ENCODE measurements around the gene PHACTR2. TPM values are rescaled to one million over a fixed set of nuclear protein-coding genes. Genes with fewer than 3 reads are reported as not detected.

Gene PHACTR2
- total and polyA plus RNA-seq, 2 of the 13 experiments (the other 11 are each of a cell fraction or from before 2014, with no cell fraction given): 11.3 to 28.2 TPM

- TF ChIP-seq ZNF430 (CRISPR knock-in tag; IDR thresholded peaks at IDR 0.05) (no peak), DNMT1 (CRISPR knock-in tag; IDR thresholded peaks at IDR 0.05) (no peak), ZNF138 (CRISPR knock-in tag; IDR thresholded peaks at IDR 0.05; ENCODE audit: low read depth) (no peak), ZNF124 (CRISPR knock-in tag; IDR thresholded peaks at IDR 0.05) (peak; percentile 88), IRX3 (CRISPR knock-in tag; IDR thresholded peaks at IDR 0.05; ENCODE audit: borderline replicate concordance, low read depth) (no peak), RFX5 (IDR thresholded peaks at IDR 0.05; ENCODE audit: low read depth, low read length) (no peak), TOE1 (CRISPR knock-in tag; IDR thresholded peaks at IDR 0.05) (no peak), PHF20 (CRISPR knock-in tag; IDR thresholded peaks at IDR 0.05) (no peak), CCAR2 (optimal IDR thresholded peaks at IDR 0.05; ENCODE audit: low read depth, low read length) (no peak), MYNN (CRISPR knock-in tag; IDR thresholded peaks at IDR 0.05; ENCODE audit: low read depth) (no peak), SAP130 (CRISPR knock-in tag; IDR thresholded peaks at IDR 0.05; ENCODE audit: low read depth) (peak; percentile 89), TEAD3 (CRISPR knock-in tag; optimal IDR thresholded peaks at IDR 0.05; ENCODE audit: borderline replicate concordance) (peak; percentile 91), ETV5 (CRISPR knock-in tag; IDR thresholded peaks at IDR 0.05; ENCODE audit: borderline replicate concordance) (peak; percentile 54; the same call in 1 of the 2 replicates), SMAD9 (CRISPR knock-in tag; IDR thresholded peaks at IDR 0.05) (no peak), ZNF7 (CRISPR knock-in tag; IDR thresholded peaks at IDR 0.05) (peak; percentile 98), MED8 (CRISPR knock-in tag; IDR thresholded peaks at IDR 0.05; ENCODE audit: insufficient replicate concordance) (no peak), ZSCAN22 (CRISPR knock-in tag; IDR thresholded peaks at IDR 0.05) (no peak), TRIM22 (IDR thresholded peaks at IDR 0.05) (no peak), NR2F1 (CRISPR knock-in tag; IDR thresholded peaks at IDR 0.05) (peak; percentile 70 to 81; a peak in 3 of 4 replicates), MZF1 (CRISPR knock-in tag; IDR thresholded peaks at IDR 0.05; ENCODE audit: borderline replicate concordance) (no peak), PRDM10 (CRISPR knock-in tag; IDR thresholded peaks at IDR 0.05; ENCODE audit: low read depth) (0 out of 2 replicates have a peak, but pooled peaks have one; percentile 59), MXD1 (CRISPR knock-in tag; IDR thresholded peaks at IDR 0.05) (no peak), TARDBP (CRISPR knock-in tag; IDR thresholded peaks at IDR 0.05) (peak; percentile 92), PHF21A (CRISPR knock-in tag; IDR thresholded peaks at IDR 0.05) (peak; percentile 73; the same call in 1 of the 2 replicates), HDAC1 (CRISPR knock-in tag; IDR thresholded peaks at IDR 0.05) (peak; percentile 68)
- TF ChIP-seq, protein P1, sequence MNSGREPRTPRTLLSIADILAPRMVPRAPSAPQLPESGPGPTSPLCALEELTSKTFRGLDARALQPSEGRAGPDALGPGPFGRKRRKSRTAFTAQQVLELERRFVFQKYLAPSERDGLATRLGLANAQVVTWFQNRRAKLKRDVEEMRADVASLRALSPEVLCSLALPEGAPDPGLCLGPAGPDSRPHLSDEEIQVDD (CRISPR knock-in tag; IDR thresholded peaks at IDR 0.05; ENCODE audit: borderline replicate concordance): no peak
- TF ChIP-seq, protein P2, sequence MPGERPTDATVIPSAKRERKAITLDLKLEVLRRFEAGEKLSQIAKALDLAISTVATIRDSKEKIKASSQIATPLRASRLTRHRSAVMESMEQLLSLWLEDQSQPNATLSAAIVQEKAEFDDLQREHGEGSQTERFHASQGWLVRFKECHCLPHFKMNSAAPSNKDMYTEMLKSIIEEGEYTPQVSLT (CRISPR knock-in tag; IDR thresholded peaks at IDR 0.05; ENCODE audit: borderline replicate concordance, low read depth): no peak
These were observed 14.9 kb downstream of the PHACTR2 start (continued) for GRCh38 chr6:143692696-143693095.

Measured in HepG2 (cell line).